GM12878 (cell line): ENCODE data around the gene VCP. TPM values are rescaled to one million over a fixed set of nuclear protein-coding genes. Genes with fewer than 3 reads are reported as not detected.

Source experiments
- ATAC-seq: fragments of 200-7000 bp; cut with Tn5 transposase; 3 replicates; pipeline ENCODE4 v1.9.1; 2020; ENCODE audit warnings: mild to moderate bottlenecking, moderate library complexity
- BruUV-seq: library from RNA; stranded (reverse); fragments of 400-500 nt; replicated peaks from 2 replicates; lab custom pipeline; 2021; lab: Mats Ljungman, UMichigan
- CTCF ChIA-PET: fragments of 300-600 bp; sonication (Branson Sonifier 250); formaldehyde crosslinking; extraction: SDS; loops from one replicate; lab custom pipeline; 2021; ENCODE audit warnings: inconsistent platforms; lab: Yijun Ruan, JAX
- POLR2A ChIA-PET: fragments of 350-600 bp; formaldehyde crosslinking; extraction: SDS; loops from one replicate; lab custom pipeline; 2021; ENCODE audit warnings: inconsistent platforms; lab: Charles Lee
- RAD21 ChIA-PET: fragments of 300-600 bp; sonication (Branson Sonifier 250); formaldehyde crosslinking; loops from one replicate; lab custom pipeline; 2023; ENCODE audit warnings: antibody characterized with exemption; ENCODE audit not compliant: unreplicated experiment; lab: Charles Lee
- SMC1A ChIA-PET: fragments of 300-600 bp; sonication (Branson Sonifier 250); formaldehyde crosslinking; loops from one replicate; lab custom pipeline; 2023; ENCODE audit not compliant: unreplicated experiment, uncharacterized antibody; lab: Charles Lee
- DNase-seq: peaks from one replicate; pipeline ENCODE4 v3.0.0-alpha.2; 2011; ENCODE audit warnings: low read depth, low spot score
- FAIRE-seq: peaks from 3 replicates; lab custom pipeline; 2011; peaks lifted over from hg19 to GRCh38; lab: Jason Lieb, UNC
- H2AFZ ChIP-seq: 2 replicates; pipeline ENCODE4 v1.6.0; 2011; ENCODE audit warnings: low read depth, low read length, control low read depth; ENCODE audit not compliant: control insufficient read depth
- H3K27ac ChIP-seq: 2 replicates; pipeline ENCODE4 v1.5.1; 2011; ENCODE audit warnings: control low read depth; ENCODE audit not compliant: control insufficient read depth, insufficient read depth
- H3K27me3 ChIP-seq, 2 experiments: replicated peaks in 1 of 2; 2 replicates each; pipeline versions ENCODE4 v1.6.0 to v1.6.1; 2011; ENCODE audit warnings: low read length in 1 of 2; ENCODE audit not compliant: control insufficient read depth in 2 of 2, insufficient read depth in 2 of 2
- H3K36me3 ChIP-seq, 2 experiments: 2 replicates each; pipeline ENCODE4 v1.5.1; 2011; ENCODE audit warnings: low read length in 1 of 2; ENCODE audit not compliant: control insufficient read depth in 2 of 2, insufficient read depth in 2 of 2
- H3K4me1 ChIP-seq: 2 replicates; pipeline ENCODE4 v1.6.1; 2011; ENCODE audit warnings: mild to moderate bottlenecking, low read length, moderate library complexity, mixed read lengths; ENCODE audit not compliant: control insufficient read depth, insufficient read depth
- H3K4me2 ChIP-seq: 2 replicates; pipeline ENCODE4 v1.6.0; 2011; ENCODE audit warnings: control low read depth; ENCODE audit not compliant: control insufficient read depth, insufficient read depth
- H3K4me3 ChIP-seq: fragments of 200-600 bp; sonication (generic); 2 replicates; pipeline ENCODE4 v1.5.1; 2016
- H3K79me2 ChIP-seq: 2 replicates; pipeline ENCODE4 v1.6.0; 2011; ENCODE audit warnings: low read length; ENCODE audit not compliant: control insufficient read depth, insufficient read depth
- H3K9ac ChIP-seq: 2 replicates; pipeline ENCODE4 v1.8.0; 2011; ENCODE audit warnings: low read length, control low read depth, mixed read lengths; ENCODE audit not compliant: control insufficient read depth, insufficient read depth
- H3K9me3 ChIP-seq: replicated peaks from 3 replicates; pipeline ENCODE4 v1.5.1; 2011; ENCODE audit warnings: mild to moderate bottlenecking, low read length; ENCODE audit not compliant: control insufficient read depth, insufficient read depth
- H4K20me1 ChIP-seq: 2 replicates; pipeline ENCODE4 v1.6.0; 2011; ENCODE audit not compliant: control insufficient read depth, insufficient read depth
- CTCF ChIP-seq, 3 experiments: IDR thresholded peaks in 2 of 3; conservative IDR thresholded peaks in 1 of 3; 2 replicates each; pipeline ENCODE4 v1.5.1; 2011; ENCODE audit warnings: low read depth in 3 of 3, low read length in 3 of 3, mild to moderate bottlenecking in 3 of 3, control low read depth in 2 of 3, moderate library complexity in 2 of 3, inconsistent platforms in 1 of 3, mixed read lengths in 1 of 3; ENCODE audit not compliant: control insufficient read depth in 2 of 3, insufficient read depth in 1 of 3; ENCODE audit errors: extremely low read depth in 1 of 3
- KDM1A ChIP-seq: fragments of 200-600 bp; sonication (generic); IDR thresholded peaks from 2 replicates; pipeline ENCODE4 v1.6.1; 2016; ENCODE audit warnings: borderline replicate concordance
- SKIL ChIP-seq: fragments of 450-650 bp; IDR thresholded peaks from 2 replicates; pipeline ENCODE4 v1.6.1; 2017; ENCODE audit warnings: mild to moderate bottlenecking, low read depth, inconsistent platforms; ENCODE audit not compliant: poor library complexity, severe bottlenecking
- ZNF207 ChIP-seq: fragments of 450-650 bp; IDR thresholded peaks from 2 replicates; pipeline ENCODE4 v1.6.1; 2014; ENCODE audit warnings: antibody characterized with exemption, mild to moderate bottlenecking, borderline replicate concordance
- ZNF217 ChIP-seq: fragments of 450-650 bp; IDR thresholded peaks from 2 replicates; pipeline ENCODE4 v1.6.1; 2017; ENCODE audit warnings: antibody characterized with exemption, mild to moderate bottlenecking
- ZNF24 ChIP-seq: fragments of 450-650 bp; IDR thresholded peaks from 2 replicates; pipeline ENCODE4 v1.6.1; 2017; ENCODE audit warnings: antibody characterized with exemption, mild to moderate bottlenecking
- WGBS: methylation state at CpG from one replicate; pipeline ENCODE4 v1.1.6; 2016; ENCODE audit warnings: low lambda C conversion rate; ENCODE audit not compliant: insufficient replicate concordance, insufficient coverage; ENCODE audit errors: missing lambda C conversion rate; 5-methylcytosine and 5-hydroxymethylcytosine counted together
- in situ Hi-C: fragments of 300-500 bp; cut with MboI; formaldehyde crosslinking; loops from 9 replicates; pipeline ENCODE4 v1.14.3; 2018; ENCODE audit warnings: mixed read lengths
- intact Hi-C: fragments of 100-400 bp; cut with micrococcal nuclease; formaldehyde crosslinking; loops from one replicate; pipeline ENCODE4 v1.14.2; 2022; ENCODE audit not compliant: unreplicated experiment
- polyA plus RNA-seq, 11 experiments: library from polyadenylated mRNA; depleted of rRNA in 4 of 11; unstranded in 6 of 11; stranded (reverse) in 5 of 11; fragments of >200 nt; fragmentation: Nextera tagmentation in 4 of 11; fragmentation: Illumina TruSeq in 1 of 11; extraction: Ambion mirVana in 4 of 11; extraction: Trizol in 1 of 11; gene quantifications; 1 replicate in 1 of 11; 2 replicates in 10 of 11; pipeline versions ENCODE4 v1.2.1 to v1.2.3, GENCODE V29; 2011 to 2016; ENCODE audit warnings: inconsistent platforms in 2 of 11, missing spikeins in 2 of 11, low read depth in 1 of 11
- total RNA-seq, 4 experiments: library from RNA; depleted of rRNA in 3 of 4; stranded (reverse); fragments of >200 nt in 3 of 4; fragmentation: Illumina TruSeq in 1 of 4; extraction: Trizol in 1 of 4; gene quantifications; 2 replicates each; pipeline versions ENCODE4 v1.2.1 to v1.2.3, GENCODE V29; 2013 to 2021

Gene VCP
- total and polyA plus RNA-seq, 10 of the 15 experiments (the other 5 are each of a cell fraction or from before 2014, with no cell fraction given) = 7.4 to 327 (median 244) TPM

GRCh38 chr9:35067056-35067455, 5.4 kb downstream of the VCP start:
- Histone ChIP-seq H3K27me3 (no peaks in the 10 kb centered on the region), H3K4me2 (no peak overlapping the region), H3K9ac (no peak overlapping the region), H4K20me1 (peaks cover 30% of the 10 kb centered on the region), H3K27ac (no peak overlapping the region), H3K36me3 (peaks cover 34 to 51% of the 10 kb centered on the region in 2 experiments), H3K4me3 (no peak overlapping the region), H3K4me1 (peaks cover 4% of the 10 kb centered on the region), H3K79me2 (peaks cover 52% of the 10 kb centered on the region), H3K9me3 (no peaks in the 10 kb centered on the region), H2AFZ (no peak overlapping the region)
- CTCF ChIA-PET = interaction anchor here (1.1 to 2.0 kb wide), 3 partner anchors 15 to 74 kb away, joined by 5 to 12 read pairs (median 10); partner anchors contain the start of gene PIGO
- FAIRE-seq (no peak), ATAC-seq (no peak), DNase-seq (no peak)
- TF ChIP-seq ZNF217 (no peak), SKIL (no peak), ZNF207 (no peak), ZNF24 (no peak), KDM1A (no peak), CTCF (IDR thresholded peaks at IDR 0.05 in 2 of 3, conservative IDR thresholded peaks at IDR 0.05 in 1 of 3; ENCODE audit: control insufficient read depth in 2 of 3, extremely low read depth in 1 of 3, insufficient read depth in 1 of 3, low read depth in 3 of 3, low read length in 3 of 3) (no peak)
- SMC1A ChIA-PET = interaction anchor here (0.6 to 0.9 kb wide), 3 partner anchors 14 to 168 kb away, joined by 3 read pairs; no protein-coding TSS in a partner anchor
- in situ Hi-C loops (no loop called here), intact Hi-C loops (no loop called here)
- POLR2A ChIA-PET = interaction anchor here (1.0 to 1.2 kb wide), 2 partner anchors 12 to 16 kb away, joined by 3 to 9 read pairs; partner anchors contain the start of gene FANCG
- RAD21 ChIA-PET = no interaction called here
- BruUV-seq = no TSS peak
- 100% methylated on average over 1 of the region's 1 CpG for WGBS
